ENCODE results near the gene CDH12. TPM values are rescaled to one million over a fixed set of nuclear protein-coding genes. Genes with fewer than 3 reads are reported as not detected.
A peak's percentile ranks its signal among the peaks of the same experiment; 100 is the strongest.
"Not testable (repeated sequence)": the region's sequence is repeated elsewhere in the genome, so short reads cannot be mapped to it uniquely, and the experiment has no call there.

CDH12 gene
- total and polyA plus RNA-seq, 4 donors = 0.02 to 3.7 (median 0.31) TPM; not detected in 1

- H3K9ac ChIP-seq (ENCODE audit: insufficient read depth in 1 of 2, low read length in 2 of 2); H3K4me1 ChIP-seq (ENCODE audit: control insufficient read depth in 5 of 5, insufficient read depth in 5 of 5, low read length in 5 of 5); ATAC-seq (ENCODE audit: insufficient read depth, low FRiP score); H3K27me3 ChIP-seq (ENCODE audit: control insufficient read depth in 3 of 3, insufficient read depth in 3 of 3, low read length in 2 of 3); H3K9me3 ChIP-seq (ENCODE audit: control insufficient read depth in 4 of 4, insufficient read depth in 3 of 4, low read length in 3 of 4); H3K27ac ChIP-seq (ENCODE audit: low read depth in 1 of 2, low read length in 1 of 2); H3K36me3 ChIP-seq (ENCODE audit: control insufficient read depth in 4 of 4, insufficient read depth in 4 of 4, low read length in 4 of 4); DNase-seq; H3K4me3 ChIP-seq: not testable (repeated sequence)
- WGBS, 2 donors = no CpG with 5 or more reads among the region's 1 CpG
These were observed 696.2 kb downstream of the CDH12 start for GRCh38 chr5:22156953-22157352.

DNA sequence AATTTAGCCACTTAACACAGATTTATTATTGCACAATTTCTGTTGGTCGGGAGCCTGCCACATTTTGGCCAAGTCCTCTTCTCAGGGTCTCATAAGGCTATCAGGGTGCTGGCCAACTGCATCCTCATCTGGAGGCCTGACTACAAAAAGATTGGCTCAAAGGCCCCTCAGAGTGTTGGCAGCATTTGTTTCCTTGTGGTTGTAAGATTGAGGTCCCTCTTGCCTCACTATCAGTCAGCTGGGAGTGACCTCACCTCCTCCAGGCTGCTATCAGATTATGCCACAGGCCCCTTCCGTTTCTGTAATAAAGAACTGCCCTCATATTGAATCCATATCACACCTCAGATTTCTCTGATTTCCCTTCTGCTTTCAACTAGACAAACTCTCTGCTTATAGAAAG lies 698.4 kb downstream of the CDH12 start:
- not testable (repeated sequence) for H3K9me3 ChIP-seq (ENCODE audit: control insufficient read depth in 4 of 4, insufficient read depth in 3 of 4, low read length in 3 of 4); H3K9ac ChIP-seq (ENCODE audit: insufficient read depth in 1 of 2, low read length in 2 of 2); H3K4me3 ChIP-seq; H3K4me1 ChIP-seq (ENCODE audit: control insufficient read depth in 5 of 5, insufficient read depth in 5 of 5, low read length in 5 of 5); ATAC-seq (ENCODE audit: insufficient read depth, low FRiP score); H3K36me3 ChIP-seq (ENCODE audit: control insufficient read depth in 4 of 4, insufficient read depth in 4 of 4, low read length in 4 of 4); H3K27me3 ChIP-seq (ENCODE audit: control insufficient read depth in 3 of 3, insufficient read depth in 3 of 3, low read length in 2 of 3); H3K27ac ChIP-seq (ENCODE audit: low read depth in 1 of 2, low read length in 1 of 2); DNase-seq
- 42 to 52% methylated on average over 2 of the region's 2 CpGs for WGBS, 2 donors

GRCh38 chr5:22151801-22152200 lies 701.3 kb downstream of the CDH12 start:
- H3K36me3 ChIP-seq (ENCODE audit: control insufficient read depth in 4 of 4, insufficient read depth in 4 of 4, low read length in 4 of 4); H3K4me1 ChIP-seq (ENCODE audit: control insufficient read depth in 5 of 5, insufficient read depth in 5 of 5, low read length in 5 of 5); H3K9me3 ChIP-seq (ENCODE audit: control insufficient read depth in 4 of 4, insufficient read depth in 3 of 4, low read length in 3 of 4); H3K27ac ChIP-seq (ENCODE audit: low read depth in 1 of 2, low read length in 1 of 2); DNase-seq; H3K4me3 ChIP-seq; H3K27me3 ChIP-seq (ENCODE audit: control insufficient read depth in 3 of 3, insufficient read depth in 3 of 3, low read length in 2 of 3); ATAC-seq (ENCODE audit: insufficient read depth, low FRiP score); H3K9ac ChIP-seq (ENCODE audit: insufficient read depth in 1 of 2, low read length in 2 of 2): not testable (repeated sequence)
- 53 to 71% methylated on average over 9 of the region's 9 CpGs for WGBS, 2 donors

- ATAC-seq (ENCODE audit: insufficient read depth, low FRiP score); H3K36me3 ChIP-seq (ENCODE audit: control insufficient read depth in 4 of 4, insufficient read depth in 4 of 4, low read length in 4 of 4); H3K9ac ChIP-seq (ENCODE audit: insufficient read depth in 1 of 2, low read length in 2 of 2); H3K4me1 ChIP-seq (ENCODE audit: control insufficient read depth in 5 of 5, insufficient read depth in 5 of 5, low read length in 5 of 5); H3K27me3 ChIP-seq (ENCODE audit: control insufficient read depth in 3 of 3, insufficient read depth in 3 of 3, low read length in 2 of 3); H3K9me3 ChIP-seq (ENCODE audit: control insufficient read depth in 4 of 4, insufficient read depth in 3 of 4, low read length in 3 of 4); H3K27ac ChIP-seq (ENCODE audit: low read depth in 1 of 2, low read length in 1 of 2); H3K4me3 ChIP-seq: not testable (repeated sequence)
- DNase-seq = peak in 2 of 3 donors; percentile 8 to 34
- 87 to 94% methylated on average over 1 of the region's 1 CpG for WGBS, 2 donors
These were observed 712.7 kb downstream of the CDH12 start for GRCh38 chr5:22140418-22140817.

GRCh38 chr5:22139662-22140300 lies 713.4 kb downstream of the CDH12 start:
- H3K36me3 ChIP-seq (ENCODE audit: control insufficient read depth in 4 of 4, insufficient read depth in 4 of 4, low read length in 4 of 4); H3K4me1 ChIP-seq (ENCODE audit: control insufficient read depth in 5 of 5, insufficient read depth in 5 of 5, low read length in 5 of 5); H3K9me3 ChIP-seq (ENCODE audit: control insufficient read depth in 4 of 4, insufficient read depth in 3 of 4, low read length in 3 of 4); H3K27ac ChIP-seq (ENCODE audit: low read depth in 1 of 2, low read length in 1 of 2); H3K9ac ChIP-seq (ENCODE audit: insufficient read depth in 1 of 2, low read length in 2 of 2); H3K27me3 ChIP-seq (ENCODE audit: control insufficient read depth in 3 of 3, insufficient read depth in 3 of 3, low read length in 2 of 3); H3K4me3 ChIP-seq; ATAC-seq (ENCODE audit: insufficient read depth, low FRiP score): not testable (repeated sequence)
- DNase-seq = peak; percentile 63 to 89 (median 87)
- WGBS, 2 donors = 42 to 49% methylated on average over 6 of the region's 6 CpGs

DNA sequence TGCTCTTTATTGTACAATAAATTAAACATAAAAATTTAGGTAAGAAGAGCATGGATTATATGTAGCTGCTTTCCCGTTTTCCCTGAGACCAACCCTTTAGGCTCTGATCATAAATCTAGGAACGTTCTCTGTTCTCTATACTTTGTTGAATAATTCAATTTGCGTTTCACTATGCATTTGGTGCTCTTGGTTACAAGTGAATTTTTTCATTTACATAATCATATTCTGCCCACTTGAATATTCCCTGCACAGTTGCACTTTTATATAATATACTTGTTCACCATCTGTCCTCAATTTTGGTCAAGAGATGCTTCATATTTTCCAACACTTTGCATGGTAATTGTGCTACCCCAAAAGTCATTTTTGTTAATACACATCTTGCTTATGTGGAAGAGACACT lies 741.8 kb downstream of the CDH12 start:
- ATAC-seq (ENCODE audit: insufficient read depth, low FRiP score) (no peak), DNase-seq (no peak)
- H3K27me3 ChIP-seq (ENCODE audit: control insufficient read depth in 3 of 3, insufficient read depth in 3 of 3, low read length in 2 of 3) = no peaks in the 10 kb centered on the region
- H3K9ac ChIP-seq (ENCODE audit: insufficient read depth in 1 of 2, low read length in 2 of 2) = no peak overlapping the region
- H3K4me3 ChIP-seq = no peak overlapping the region
- WGBS, 2 donors = 81 to 92% methylated on average over 3 of the region's 3 CpGs
- no peaks in the 10 kb centered on the region for H3K9me3 ChIP-seq (ENCODE audit: control insufficient read depth in 4 of 4, insufficient read depth in 3 of 4, low read length in 3 of 4)
- no peaks in the 10 kb centered on the region for H3K36me3 ChIP-seq (ENCODE audit: control insufficient read depth in 4 of 4, insufficient read depth in 4 of 4, low read length in 4 of 4)
- TF ChIP-seq, protein P1, sequence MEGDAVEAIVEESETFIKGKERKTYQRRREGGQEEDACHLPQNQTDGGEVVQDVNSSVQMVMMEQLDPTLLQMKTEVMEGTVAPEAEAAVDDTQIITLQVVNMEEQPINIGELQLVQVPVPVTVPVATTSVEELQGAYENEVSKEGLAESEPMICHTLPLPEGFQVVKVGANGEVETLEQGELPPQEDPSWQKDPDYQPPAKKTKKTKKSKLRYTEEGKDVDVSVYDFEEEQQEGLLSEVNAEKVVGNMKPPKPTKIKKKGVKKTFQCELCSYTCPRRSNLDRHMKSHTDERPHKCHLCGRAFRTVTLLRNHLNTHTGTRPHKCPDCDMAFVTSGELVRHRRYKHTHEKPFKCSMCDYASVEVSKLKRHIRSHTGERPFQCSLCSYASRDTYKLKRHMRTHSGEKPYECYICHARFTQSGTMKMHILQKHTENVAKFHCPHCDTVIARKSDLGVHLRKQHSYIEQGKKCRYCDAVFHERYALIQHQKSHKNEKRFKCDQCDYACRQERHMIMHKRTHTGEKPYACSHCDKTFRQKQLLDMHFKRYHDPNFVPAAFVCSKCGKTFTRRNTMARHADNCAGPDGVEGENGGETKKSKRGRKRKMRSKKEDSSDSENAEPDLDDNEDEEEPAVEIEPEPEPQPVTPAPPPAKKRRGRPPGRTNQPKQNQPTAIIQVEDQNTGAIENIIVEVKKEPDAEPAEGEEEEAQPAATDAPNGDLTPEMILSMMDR (IDR thresholded peaks at IDR 0.05; ENCODE audit: control extremely low read depth, extremely low read depth) = no peak
- H3K27ac ChIP-seq (ENCODE audit: low read depth in 1 of 2, low read length in 1 of 2) = no peak overlapping the region
- no peaks in the 10 kb centered on the region for H3K4me1 ChIP-seq (ENCODE audit: control insufficient read depth in 5 of 5, insufficient read depth in 5 of 5, low read length in 5 of 5)

Measured in lung (tissue), 12 donors.